Fibroblast of the conjunctiva (primary cell): ENCODE measurements around the gene ZNF780B.

Source experiments
- DNase-seq: peaks from one replicate; pipeline ENCODE4 v3.0.0-alpha.2; 2010; ENCODE audit warnings: low read depth

ZNF780B gene

DNA sequence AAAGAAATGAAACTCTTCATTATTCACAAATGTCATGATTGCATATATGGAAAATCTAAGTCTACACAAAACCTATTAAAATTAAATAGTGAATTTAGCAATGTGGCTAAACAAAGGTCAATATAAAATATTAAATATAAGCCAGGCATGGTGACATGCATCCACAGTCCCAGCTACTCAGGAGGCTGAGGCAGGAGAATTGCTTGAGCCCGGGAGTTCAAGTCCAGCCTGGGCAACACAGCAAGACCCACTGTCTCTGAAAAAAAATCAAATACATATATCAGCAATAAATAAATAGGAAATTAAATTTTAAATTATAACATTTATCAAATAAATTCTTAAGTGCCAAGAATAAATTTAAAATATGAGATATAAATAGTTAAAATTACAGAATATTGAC, 73.1 kb downstream of the ZNF780B start:
- DNase-seq = no peak
